Myocyte (in vitro differentiated cells): ENCODE data around the gene CD163L1. TPM values are rescaled to one million over a fixed set of nuclear protein-coding genes. Genes with fewer than 3 reads are reported as not detected.
"Not testable (repeated sequence)": the region's sequence is repeated elsewhere in the genome, so short reads cannot be mapped to it uniquely, and the experiment has no call there.

ENCODE experiments used
- DNase-seq: peaks from one replicate; pipeline ENCODE4 v3.0.0-alpha.2; 2012; ENCODE audit warnings: low read depth
- total RNA-seq: library from RNA; depleted of rRNA; stranded (reverse); fragments of >200 nt; gene quantifications from 2 replicates; pipeline ENCODE4 v1.2.3, GENCODE V29; 2014

The CD163L1 gene
- total RNA-seq, 1 donor from 2014 or later: 5.7 TPM

- DNase-seq: no peak
These were observed 39.7 kb downstream of the CD163L1 start for GRCh38 chr12:7404275-7404674.

GRCh38 chr12:7403466-7403865, 40.5 kb downstream of the CD163L1 start:
- DNase-seq: peak; percentile 27

GRCh38 chr12:7399089-7399488, 44.9 kb downstream of the CD163L1 start:
- no peak for DNase-seq

- DNase-seq: no peak
These were observed 47.5 kb downstream of the CD163L1 start for GRCh38 chr12:7396418-7396817.

GRCh38 chr12:7395950-7396349, 48.0 kb downstream of the CD163L1 start:
- peak; percentile 3 for DNase-seq

GRCh38 chr12:7387289-7387688, 56.7 kb downstream of the CD163L1 start:
- DNase-seq: no peak

- DNase-seq: no peak
These were observed 60.8 kb downstream of the CD163L1 start for GRCh38 chr12:7383157-7383556.

GRCh38 chr12:7376196-7376595, 67.8 kb downstream of the CD163L1 start:
- no peak for DNase-seq

GRCh38 chr12:7375145-7375543, 68.8 kb downstream of the CD163L1 start:
- DNase-seq: no peak

- DNase-seq: peak; percentile 78
These were observed 69.4 kb downstream of the CD163L1 start for GRCh38 chr12:7374423-7375144.

- DNase-seq: peak; percentile 87
These were observed 70.7 kb downstream of the CD163L1 start for GRCh38 chr12:7373226-7373625.

GRCh38 chr12:7369274-7369729, 74.7 kb downstream of the CD163L1 start:
- peak; percentile 90 for DNase-seq

GRCh38 chr12:7362734-7363133, 81.2 kb downstream of the CD163L1 start:
- DNase-seq: no peak

GRCh38 chr12:7361265-7361664, 82.7 kb downstream of the CD163L1 start:
- no peak for DNase-seq

- peak; percentile 41 for DNase-seq
These were observed 89.4 kb downstream of the CD163L1 start for GRCh38 chr12:7354529-7354928.

- DNase-seq: no peak
These were observed 91.3 kb downstream of the CD163L1 start for GRCh38 chr12:7352661-7353060.

GRCh38 chr12:7351177-7351576, 92.8 kb downstream of the CD163L1 start:
- DNase-seq: peak; percentile 77

- DNase-seq: no peak
These were observed 94.5 kb downstream of the CD163L1 start for GRCh38 chr12:7349418-7349817.

GRCh38 chr12:7346551-7347225, 97.3 kb downstream of the CD163L1 start:
- no peak for DNase-seq

- DNase-seq: no peak
These were observed 98.9 kb downstream of the CD163L1 start for GRCh38 chr12:7344833-7345606.

GRCh38 chr12:7339675-7340074, 104.3 kb downstream of the CD163L1 start:
- no peak for DNase-seq

GRCh38 chr12:7337790-7338189, 106.2 kb downstream of the CD163L1 start:
- DNase-seq: not testable (repeated sequence)
